NCI-H2171 treated with DMSO at 0.1 percent for 48 hours (cell line): ENCODE results near the gene FGFBP3.
A peak's percentile ranks its signal among the peaks of the same experiment; 100 is the strongest.

Experiments used
- DNase-seq: peaks from one replicate; lab custom pipeline; 2025; lab: John Stamatoyannopoulos, UW

The FGFBP3 gene, protein sequence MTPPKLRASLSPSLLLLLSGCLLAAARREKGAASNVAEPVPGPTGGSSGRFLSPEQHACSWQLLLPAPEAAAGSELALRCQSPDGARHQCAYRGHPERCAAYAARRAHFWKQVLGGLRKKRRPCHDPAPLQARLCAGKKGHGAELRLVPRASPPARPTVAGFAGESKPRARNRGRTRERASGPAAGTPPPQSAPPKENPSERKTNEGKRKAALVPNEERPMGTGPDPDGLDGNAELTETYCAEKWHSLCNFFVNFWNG

DNA sequence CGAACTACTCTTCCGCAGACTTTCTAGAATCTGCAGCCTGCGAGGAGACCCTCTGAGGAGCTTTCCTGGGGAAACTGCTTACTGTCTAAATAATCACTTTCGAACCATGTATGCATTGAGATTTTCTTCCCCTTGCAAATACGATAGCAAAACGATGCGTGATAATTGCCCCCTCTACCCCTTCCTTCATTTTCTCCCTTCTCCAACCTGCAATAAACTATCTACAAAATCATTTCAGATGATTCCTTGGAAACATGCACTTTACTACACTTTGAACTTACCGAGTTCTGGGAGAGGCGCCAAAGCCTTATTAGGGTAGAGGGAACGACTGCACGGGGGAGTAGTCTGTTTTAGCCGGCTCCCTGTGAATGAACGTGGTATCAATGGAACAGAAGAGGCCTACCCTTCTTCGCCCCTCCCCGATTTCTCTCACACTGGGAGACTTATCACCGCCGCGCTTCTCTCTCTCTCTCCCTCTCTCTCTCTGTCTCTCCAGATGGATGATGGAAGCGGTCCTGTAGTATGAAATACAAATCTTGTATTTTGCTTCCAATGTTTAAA is at the start of gene FGFBP3:
Gene FGFBP3, minus strand, starts transcription at position 370 of the 561 bp plus-strand sequence. CDS start 517 bp downstream, outside the sequence.
- DNase-seq, result peak; percentile 78

DNA sequence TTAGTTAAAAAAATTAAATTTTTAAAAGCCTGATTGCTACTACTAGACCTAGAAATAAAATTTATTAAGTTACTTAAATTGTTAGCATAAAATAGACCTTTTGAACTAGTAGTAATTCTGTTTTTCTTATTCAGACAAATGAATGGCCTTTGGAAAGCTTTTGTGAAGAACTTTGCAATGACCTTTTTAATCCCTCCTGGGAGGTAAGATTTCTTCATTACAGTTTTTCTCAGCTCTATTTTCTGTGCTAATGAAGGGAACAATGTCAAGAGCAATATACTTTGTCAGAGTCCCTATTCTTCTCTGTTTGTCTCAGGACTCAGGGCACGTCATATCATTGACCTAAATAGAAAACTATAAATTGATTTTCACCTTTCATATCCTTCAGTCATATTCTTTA is 47.8 kb upstream of the FGFBP3 start:
- no peak for DNase-seq

DNA sequence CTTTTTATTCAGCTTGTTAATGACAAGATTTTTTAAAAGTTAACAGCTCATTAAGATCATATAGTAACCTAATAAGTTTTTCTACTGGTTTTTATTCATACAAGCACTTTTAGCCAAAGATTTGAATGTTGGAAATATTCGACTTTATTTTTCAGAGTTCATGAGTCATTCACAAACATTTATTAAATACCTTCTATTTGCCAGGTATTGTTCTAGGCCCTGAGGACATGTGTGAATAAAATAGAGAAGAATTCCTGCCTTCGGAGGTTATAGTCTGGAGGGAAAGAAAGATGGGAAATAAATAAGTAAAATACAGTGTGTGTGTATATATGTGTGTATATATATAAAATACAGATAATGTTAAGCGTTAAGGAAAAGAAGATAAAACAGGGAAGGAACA is 45.8 kb upstream of the FGFBP3 start:
- no peak for DNase-seq

DNA sequence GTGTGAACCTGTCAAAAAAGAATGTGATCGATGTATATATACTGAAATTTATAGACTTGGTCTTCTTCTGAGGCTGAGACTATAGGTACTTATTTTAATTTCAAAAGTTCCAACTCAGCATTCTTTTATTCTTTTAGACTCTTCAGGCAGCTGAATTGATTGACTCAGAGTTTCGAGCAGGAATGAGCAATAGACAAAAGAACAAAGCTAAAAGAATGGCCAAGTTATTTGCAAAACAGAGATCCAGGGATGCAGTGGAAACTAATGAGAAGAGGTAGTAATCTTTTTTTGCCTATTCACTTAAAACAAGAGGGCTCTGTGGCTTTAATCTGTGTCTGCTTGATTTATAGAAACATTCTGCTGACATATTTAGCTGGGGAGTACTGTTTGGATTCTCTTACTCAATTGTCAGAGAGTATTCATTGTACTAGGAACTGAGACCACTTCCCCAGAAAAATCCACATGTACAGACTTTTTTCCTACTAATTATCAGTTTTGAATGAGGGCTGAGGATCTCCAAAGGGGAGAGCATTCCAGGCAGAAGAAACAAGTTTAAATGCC is 44.4 kb upstream of the FGFBP3 start:
- DNase-seq, result no peak

DNA sequence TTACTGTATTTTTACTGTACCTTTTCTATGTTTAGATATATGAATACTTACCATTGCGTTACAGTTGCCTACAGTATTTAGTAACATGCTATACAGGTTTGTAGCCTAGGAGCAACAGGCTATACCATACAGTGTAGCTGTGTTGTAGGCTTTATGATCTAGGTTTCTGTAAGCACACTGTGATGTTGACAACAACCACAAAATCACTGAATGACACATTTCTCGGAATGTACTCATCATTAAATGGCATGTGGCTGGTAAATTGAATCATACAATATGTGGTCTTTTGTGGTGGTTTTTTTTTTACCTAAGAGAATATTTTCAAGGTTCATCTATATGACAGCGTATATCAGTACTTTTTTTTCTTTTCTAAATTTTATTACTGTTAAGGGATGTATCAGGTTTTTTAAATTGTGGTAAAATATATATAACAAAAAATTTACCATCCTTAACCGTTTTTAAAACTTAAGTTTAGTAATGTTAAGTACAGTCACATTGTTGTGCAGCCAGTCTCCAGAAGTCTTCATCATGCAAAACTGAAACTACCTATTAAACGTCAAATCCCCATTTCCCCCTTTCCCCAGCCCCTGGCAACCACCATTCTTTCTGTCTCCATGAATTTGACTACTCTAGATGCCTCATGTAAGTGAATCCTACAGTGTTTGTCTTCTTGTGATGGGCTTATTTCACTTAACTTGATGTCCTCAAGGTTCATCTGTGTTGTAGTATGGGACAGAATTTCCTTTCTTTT is 35.8 kb upstream of the FGFBP3 start:
- DNase-seq, result no peak

DNA sequence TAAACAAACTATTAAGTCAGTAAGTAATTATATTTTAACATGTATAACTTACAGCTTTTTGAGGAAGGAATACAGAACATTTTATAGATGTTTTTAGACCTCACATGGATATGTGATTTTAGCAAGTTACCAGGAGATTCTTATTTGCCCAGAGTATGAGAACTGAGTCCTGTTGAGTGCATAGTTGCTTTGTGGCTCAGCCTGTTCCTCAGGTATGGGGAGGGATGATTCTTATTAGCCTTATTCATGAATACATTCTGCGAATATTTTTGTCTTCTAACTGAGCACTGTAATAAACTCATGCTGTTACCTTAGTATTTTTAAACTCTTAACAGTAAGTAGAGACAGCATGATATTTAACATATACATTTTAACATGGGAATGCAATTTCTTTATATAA is 32.1 kb upstream of the FGFBP3 start:
- DNase-seq, result no peak

DNA sequence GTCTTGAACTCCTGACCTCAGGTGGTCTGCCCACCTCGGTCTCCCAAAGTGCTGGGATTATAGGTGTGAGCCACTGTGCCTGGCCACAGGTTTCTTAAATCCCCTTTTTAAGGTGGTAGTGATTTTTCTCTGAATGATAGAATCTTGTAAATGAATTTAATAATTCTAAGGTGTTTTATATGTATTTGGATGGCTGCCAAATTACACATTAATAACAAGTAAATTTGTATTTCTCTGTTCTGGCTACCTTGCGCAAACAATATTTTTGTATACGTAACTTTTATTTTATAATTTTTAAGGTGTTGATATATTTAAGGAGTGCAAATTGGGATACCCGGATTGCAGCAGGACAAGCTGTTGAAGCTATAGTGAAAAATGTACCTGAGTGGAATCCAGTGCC is 30.4 kb upstream of the FGFBP3 start:
- DNase-seq, result no peak

DNA sequence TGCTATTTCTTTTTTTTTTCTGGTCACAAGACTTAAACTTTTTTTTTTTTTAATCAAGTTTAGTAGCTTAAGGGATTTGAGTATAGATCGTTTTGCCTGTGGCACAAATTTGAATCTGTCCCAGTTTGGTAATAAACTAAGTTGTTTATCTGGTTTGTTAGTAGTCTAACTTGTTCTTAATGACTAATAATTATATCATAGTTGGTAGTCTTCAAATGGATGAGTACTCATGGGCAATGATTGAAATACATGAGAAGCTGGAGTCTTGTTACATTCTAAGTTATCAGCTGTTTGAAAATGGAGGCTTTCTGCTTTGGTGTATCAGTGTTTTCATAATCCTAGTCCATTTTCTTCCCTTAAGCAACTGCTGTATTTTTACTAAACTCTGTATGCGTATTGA is 26.6 kb upstream of the FGFBP3 start:
- no peak for DNase-seq

DNA sequence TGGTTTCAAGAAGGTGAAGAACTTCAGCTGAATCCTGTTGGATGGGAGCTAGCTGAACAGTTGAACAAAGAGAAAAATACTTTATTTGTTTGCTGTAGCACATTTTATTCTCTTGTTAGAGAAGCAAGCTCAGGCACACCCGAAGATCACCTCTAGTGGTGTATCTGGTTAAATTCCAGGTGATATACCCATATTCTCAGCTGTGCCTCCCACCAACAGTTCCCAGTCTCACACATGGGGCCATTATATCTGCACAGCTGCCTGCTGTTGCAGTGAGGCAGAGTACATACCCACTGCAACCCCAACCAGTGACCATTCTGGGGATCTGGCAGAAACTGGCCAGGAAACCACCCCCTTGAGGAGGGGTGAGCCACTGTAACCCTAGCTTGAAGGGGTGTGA is 23.5 kb upstream of the FGFBP3 start:
- DNase-seq, result no peak

DNA sequence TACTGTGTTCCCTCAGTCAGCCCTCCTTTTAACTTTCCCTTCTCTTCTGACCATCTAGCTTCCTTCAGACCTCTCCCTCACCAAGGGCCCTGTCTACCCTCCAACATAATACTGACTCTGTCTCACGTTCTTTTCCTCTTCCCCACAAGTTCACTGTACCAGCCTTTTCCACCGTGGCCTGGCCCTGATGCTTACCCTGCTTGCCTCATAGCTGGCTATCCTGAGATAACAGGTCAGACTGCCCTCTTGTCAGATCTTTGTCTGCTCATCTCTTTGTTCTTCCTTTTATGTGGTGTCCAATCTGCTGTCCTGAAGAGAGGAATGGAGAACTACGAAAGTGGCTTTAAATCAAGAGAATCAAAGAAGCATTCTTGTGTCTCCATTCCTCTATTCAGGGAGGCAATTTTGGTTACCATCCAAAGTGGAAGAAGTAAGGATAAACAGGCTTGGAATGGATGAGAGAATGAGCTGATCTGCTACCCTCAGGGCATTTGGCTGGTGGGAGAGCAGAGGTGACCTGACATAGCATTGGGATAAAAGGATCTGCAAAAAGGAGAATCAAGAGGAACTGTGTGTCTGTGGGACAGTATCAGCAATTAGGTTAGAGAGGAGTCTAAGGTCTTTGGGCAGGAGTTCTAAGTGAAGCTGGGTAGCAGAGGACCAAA is 22.4 kb upstream of the FGFBP3 start:
- DNase-seq, result no peak

DNA sequence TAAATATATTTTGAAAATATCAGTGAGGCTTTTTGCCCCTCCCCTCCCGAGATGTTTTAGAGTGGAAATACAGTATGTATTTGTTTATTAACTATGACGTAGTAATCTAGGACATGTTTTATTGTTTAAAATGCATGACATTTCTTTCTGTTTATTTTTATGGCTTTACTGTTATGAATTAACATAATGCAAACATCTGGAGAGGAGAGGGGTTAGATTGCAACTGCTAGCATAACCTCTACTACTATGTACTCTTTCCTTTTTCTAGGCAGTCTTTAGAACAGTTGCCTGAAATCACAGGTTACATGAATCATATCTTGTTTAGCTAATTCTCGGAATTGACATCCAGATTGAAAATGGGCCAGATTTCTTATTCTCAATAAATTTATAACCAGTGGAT is 21.7 kb upstream of the FGFBP3 start:
- DNase-seq, result no peak

DNA sequence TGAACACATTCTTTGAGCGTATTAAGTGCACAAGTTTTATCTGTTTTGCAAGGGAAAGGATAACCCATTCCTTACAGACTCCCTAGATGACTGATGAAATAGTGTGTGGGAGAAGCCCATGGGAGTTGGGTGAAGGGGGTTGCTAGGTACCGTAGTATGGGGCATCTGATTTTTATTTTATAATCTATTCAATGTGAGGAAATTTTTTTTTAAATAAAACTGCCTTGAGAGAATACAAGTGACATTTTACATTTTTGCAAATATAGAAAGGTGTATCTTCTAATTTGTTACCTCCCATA is 15.7 kb upstream of the FGFBP3 start:
- DNase-seq, result no peak

DNA sequence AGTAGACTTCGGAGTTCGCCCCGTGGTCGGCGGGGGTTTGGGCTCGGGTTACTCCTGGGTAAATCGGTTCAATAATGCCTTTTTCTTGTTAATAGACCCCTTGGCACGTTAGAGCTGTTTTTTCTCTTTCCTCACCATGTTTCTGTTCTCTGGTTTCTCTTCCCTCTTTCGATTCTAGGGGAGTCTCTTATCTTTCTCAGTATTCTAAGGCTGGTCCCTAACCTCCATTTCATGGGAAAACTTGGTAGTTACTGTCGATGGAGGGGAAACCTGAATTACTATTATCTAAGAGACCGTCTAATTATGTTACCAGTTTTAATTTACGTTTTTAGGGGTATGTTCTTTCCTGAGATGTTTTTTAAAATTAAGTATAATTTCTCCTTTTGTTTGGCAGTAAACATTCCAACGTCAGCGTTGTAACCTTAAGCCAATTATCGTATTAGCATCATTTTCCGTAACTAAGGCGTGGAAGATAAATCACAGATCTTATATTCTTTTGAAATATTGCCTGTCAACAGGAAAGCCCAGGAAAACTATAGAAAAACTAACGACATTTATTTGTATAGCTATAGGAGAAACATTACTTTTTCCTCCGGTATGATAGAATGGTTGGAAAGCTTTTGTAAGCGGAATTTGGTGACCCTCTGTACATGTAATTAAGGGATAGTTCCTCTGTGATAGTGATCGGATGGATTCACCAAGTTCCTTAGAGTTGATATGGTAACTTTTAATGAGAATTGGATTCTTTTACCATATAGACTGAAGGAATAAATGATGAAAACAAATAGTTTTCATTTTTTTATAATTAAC is 15.1 kb upstream of the FGFBP3 start:
- DNase-seq, result no peak

DNA sequence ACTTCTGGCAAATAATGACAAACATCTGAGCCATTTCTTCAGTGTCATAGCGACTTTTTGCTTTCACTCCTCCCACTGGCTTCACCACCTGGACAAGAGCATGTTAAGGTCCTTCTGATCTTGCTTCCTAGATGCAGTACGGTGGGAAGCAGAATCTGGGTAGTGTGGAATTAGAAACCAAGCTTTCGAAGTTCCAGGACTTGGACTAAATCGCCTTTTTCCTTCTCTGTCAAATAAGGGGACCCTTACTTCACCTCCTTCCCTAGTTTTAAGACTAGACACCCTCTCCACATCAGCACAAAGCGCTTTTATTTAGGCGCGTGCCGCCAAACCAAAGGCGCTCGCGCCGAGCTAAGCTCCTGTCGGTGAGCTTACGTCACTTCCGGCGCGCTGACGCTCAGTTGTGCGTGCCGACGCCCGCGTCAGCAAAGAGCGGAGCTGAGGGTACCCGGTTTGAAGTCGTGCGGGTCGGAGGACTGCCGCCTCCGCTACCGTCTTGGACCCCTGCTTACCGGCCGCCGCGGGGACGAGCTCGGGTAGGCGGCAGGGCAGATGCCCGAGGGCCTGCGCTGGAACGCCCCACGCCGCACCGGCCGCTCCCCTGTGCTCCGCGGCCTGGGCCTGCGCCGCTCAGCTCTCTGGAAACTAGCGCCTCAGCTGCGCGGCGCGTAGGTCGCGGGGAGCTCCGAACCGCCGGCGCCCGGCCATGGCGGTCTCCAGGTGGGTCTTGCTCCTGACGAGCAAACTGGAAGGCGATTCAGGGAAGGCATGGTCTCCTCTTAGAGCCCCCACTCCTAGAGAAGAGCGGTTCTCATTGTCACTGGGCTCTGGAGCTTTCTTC is 14.3 kb upstream of the FGFBP3 start, which contains the start of gene BTAF1:
Gene BTAF1, plus strand, starts transcription at position 400 of the 841 bp plus-strand sequence. Its CDS starts 307 bp downstream, at position 707.
- DNase-seq, result peak; percentile 84

DNA sequence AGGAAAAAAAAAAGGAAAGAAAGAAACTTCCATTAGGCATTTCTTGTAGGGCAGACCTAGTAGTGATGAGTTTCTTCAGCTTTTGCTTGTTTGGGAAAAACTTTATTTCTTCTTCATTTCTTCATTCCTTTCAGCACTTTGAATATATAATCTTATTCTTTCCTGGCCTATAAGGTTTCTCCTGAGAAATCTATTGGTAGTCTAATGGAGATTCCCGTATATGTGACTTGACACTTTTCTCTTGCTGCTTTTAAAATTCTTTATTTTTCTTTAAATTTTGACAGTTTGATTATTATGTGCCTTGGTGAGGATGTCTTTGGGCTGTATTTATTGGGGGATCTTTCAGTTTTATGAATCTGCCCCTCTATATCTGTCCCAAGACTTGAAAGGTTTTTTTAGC is 10.4 kb upstream of the FGFBP3 start:
- DNase-seq, result no peak

DNA sequence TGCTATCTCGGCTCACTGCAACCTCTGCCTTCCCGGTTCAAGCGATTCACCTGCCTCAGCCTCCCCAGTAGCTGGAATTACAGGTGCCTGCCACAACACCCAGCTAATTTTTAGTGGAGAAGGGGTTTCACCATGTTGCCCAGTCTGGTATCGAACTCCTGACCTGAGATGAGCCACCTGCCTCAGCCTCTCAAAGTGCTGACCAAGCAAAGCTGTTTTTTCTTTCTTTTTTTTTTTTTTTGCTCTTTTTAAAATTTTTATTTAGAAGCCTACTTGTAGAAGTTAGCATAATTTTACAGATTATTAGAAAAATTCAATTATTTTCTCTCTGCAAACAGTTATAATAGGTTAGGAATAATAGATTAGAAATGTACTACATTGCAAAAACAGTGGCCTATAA is 1.2 kb upstream of the FGFBP3 start:
- DNase-seq, result no peak

DNA sequence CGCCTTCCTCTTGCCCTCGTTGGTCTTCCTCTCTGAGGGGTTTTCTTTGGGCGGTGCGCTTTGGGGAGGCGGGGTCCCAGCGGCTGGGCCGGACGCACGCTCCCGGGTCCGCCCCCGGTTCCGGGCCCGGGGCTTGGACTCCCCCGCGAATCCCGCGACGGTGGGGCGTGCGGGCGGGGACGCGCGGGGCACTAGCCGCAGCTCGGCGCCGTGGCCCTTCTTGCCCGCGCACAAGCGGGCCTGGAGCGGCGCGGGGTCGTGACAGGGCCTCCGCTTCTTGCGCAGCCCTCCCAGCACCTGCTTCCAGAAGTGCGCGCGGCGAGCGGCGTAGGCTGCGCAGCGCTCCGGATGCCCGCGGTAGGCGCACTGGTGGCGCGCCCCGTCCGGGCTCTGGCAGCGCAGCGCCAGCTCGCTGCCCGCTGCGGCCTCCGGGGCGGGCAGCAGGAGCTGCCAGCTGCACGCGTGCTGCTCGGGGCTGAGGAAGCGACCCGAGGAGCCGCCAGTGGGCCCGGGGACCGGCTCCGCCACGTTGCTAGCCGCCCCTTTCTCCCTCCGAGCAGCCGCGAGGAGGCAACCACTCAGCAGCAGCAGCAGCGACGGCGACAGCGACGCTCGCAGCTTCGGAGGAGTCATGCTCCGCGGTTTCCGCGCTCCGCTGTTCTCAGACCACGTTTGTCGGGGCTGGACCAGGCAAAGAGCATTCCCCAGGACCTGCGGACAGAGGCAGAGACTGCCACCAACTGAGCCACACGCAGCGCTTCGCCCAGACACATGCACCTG is 759 bp downstream of the FGFBP3 start:
- DNase-seq, result peak; percentile 66

DNA sequence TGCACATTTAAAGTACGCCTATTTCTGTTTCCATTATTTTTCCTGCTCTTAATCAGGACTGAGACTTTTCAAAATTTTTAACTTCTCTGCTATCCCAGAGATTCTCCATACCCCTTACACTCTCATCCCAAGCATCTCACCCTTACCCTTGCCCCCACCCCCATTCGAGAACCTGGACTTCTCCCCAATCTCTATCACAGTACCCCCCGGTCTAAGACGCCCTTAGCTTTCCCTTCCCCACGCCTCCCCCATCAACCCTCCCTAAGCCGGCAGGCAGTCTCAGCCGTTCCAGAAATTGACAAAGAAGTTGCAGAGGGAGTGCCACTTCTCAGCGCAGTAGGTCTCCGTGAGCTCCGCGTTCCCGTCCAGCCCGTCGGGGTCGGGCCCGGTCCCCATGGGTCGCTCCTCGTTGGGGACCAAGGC is 1.4 kb downstream of the FGFBP3 start:
- DNase-seq, result no peak

DNA sequence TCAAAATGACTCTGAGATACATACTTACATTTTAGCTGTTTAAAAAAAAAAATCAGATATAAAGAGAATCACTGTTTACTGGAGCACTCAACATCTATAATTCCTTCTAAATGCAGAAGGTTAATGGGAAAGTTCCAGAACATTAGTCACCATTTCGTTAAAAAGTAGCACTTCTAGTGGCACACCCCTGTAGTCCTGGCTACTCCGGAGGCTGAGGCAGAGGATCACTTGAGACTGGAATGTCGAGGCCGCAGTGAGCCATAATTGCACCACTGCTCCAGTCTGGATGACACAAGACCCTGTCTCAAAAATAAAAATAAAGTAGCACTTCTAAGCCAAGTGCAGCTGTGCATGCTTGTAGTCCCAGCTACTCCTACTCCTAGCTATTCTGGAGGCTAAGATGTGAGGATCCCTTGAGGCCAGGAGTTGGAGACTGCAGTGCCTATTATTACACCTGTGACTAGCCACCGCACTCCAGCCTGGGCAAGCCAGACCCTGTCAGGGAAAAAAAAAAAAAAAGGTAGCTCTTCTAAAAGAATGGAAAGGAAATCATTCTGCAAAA is 2.2 kb downstream of the FGFBP3 start:
- DNase-seq, result no peak
